ENCODE data around the gene ALAS1.

The ALAS1 gene

GRCh38 chr3:52190294-52191074 lies 7.5 kb upstream of the ALAS1 start:
- Histone ChIP-seq H3K4me3 (ENCODE audit: low read depth, low read length, poor library complexity, severe bottlenecking) (no peak overlapping the region), H3K4me2 (ENCODE audit: low read length) (no peak overlapping the region), H3K27ac (ENCODE audit: low read depth, low read length, poor library complexity, severe bottlenecking) (no peak overlapping the region), H3K9me2 (ENCODE audit: low read depth, low read length) (no peaks in the 10 kb centered on the region), H3K36me3 (ENCODE audit: insufficient read depth, low read length) (no peaks in the 10 kb centered on the region), H3K79me2 (ENCODE audit: insufficient read depth, low read length) (no peaks in the 10 kb centered on the region), H3K27me3 (ENCODE audit: insufficient read depth, low read length) (no peaks in the 10 kb centered on the region), H4K20me1 (ENCODE audit: insufficient read depth, low read length) (no peaks in the 10 kb centered on the region), H3K9me3 (ENCODE audit: low read length) (no peaks in the 10 kb centered on the region), H3K4me1 (ENCODE audit: insufficient read depth, low read length, severe bottlenecking) (no peaks in the 10 kb centered on the region), H3K9ac (ENCODE audit: low read length) (no peak overlapping the region), H2AFZ (ENCODE audit: low read length) (no peak overlapping the region), H3F3A (ENCODE audit: insufficient read depth, low read length) (no peaks in the 10 kb centered on the region)
- TF ChIP-seq CTCF (IDR thresholded peaks at IDR 0.05; ENCODE audit: low read length) (no peak), EZH2 (IDR thresholded peaks at IDR 0.05; ENCODE audit: borderline replicate concordance, low read length) (no peak)

- Histone ChIP-seq H3K27ac (ENCODE audit: low read depth, low read length, poor library complexity, severe bottlenecking) (no peak overlapping the region), H3F3A (ENCODE audit: insufficient read depth, low read length) (no peaks in the 10 kb centered on the region), H3K9ac (ENCODE audit: low read length) (no peak overlapping the region), H3K36me3 (ENCODE audit: insufficient read depth, low read length) (no peaks in the 10 kb centered on the region), H3K4me2 (ENCODE audit: low read length) (no peak overlapping the region), H3K27me3 (ENCODE audit: insufficient read depth, low read length) (no peaks in the 10 kb centered on the region), H2AFZ (ENCODE audit: low read length) (no peak overlapping the region), H3K9me3 (ENCODE audit: low read length) (no peaks in the 10 kb centered on the region), H3K79me2 (ENCODE audit: insufficient read depth, low read length) (no peaks in the 10 kb centered on the region), H3K4me3 (ENCODE audit: low read depth, low read length, poor library complexity, severe bottlenecking) (no peak overlapping the region), H3K9me2 (ENCODE audit: low read depth, low read length) (no peaks in the 10 kb centered on the region), H4K20me1 (ENCODE audit: insufficient read depth, low read length) (no peaks in the 10 kb centered on the region), H3K4me1 (ENCODE audit: insufficient read depth, low read length, severe bottlenecking) (no peaks in the 10 kb centered on the region)
- TF ChIP-seq CTCF (IDR thresholded peaks at IDR 0.05; ENCODE audit: low read length) (no peak), EZH2 (IDR thresholded peaks at IDR 0.05; ENCODE audit: borderline replicate concordance, low read length) (no peak)
Measured at GRCh38 chr3:52191663-52192062, 6.3 kb upstream of the ALAS1 start.

- no peak overlapping the region for H3K4me3 ChIP-seq (ENCODE audit: low read depth, low read length, poor library complexity, severe bottlenecking)
Measured at GRCh38 chr3:52193065-52193464, 4.9 kb upstream of the ALAS1 start.

More at GRCh38 chr3:52193065-52193464, 4.9 kb upstream of the ALAS1 start:
- Histone ChIP-seq H3F3A (ENCODE audit: insufficient read depth, low read length) (no peaks in the 10 kb centered on the region), H3K27ac (ENCODE audit: low read depth, low read length, poor library complexity, severe bottlenecking) (no peak overlapping the region), H4K20me1 (ENCODE audit: insufficient read depth, low read length) (no peaks in the 10 kb centered on the region), H3K9ac (ENCODE audit: low read length) (no peak overlapping the region), H3K9me3 (ENCODE audit: low read length) (no peaks in the 10 kb centered on the region), H3K9me2 (ENCODE audit: low read depth, low read length) (no peaks in the 10 kb centered on the region), H3K27me3 (ENCODE audit: insufficient read depth, low read length) (no peaks in the 10 kb centered on the region), H2AFZ (ENCODE audit: low read length) (no peak overlapping the region), H3K36me3 (ENCODE audit: insufficient read depth, low read length) (no peaks in the 10 kb centered on the region), H3K79me2 (ENCODE audit: insufficient read depth, low read length) (no peaks in the 10 kb centered on the region), H3K4me1 (ENCODE audit: insufficient read depth, low read length, severe bottlenecking) (peaks cover 7% of the 10 kb centered on the region), H3K4me2 (ENCODE audit: low read length) (no peak overlapping the region)
- TF ChIP-seq EZH2 (IDR thresholded peaks at IDR 0.05; ENCODE audit: borderline replicate concordance, low read length) (no peak), CTCF (IDR thresholded peaks at IDR 0.05; ENCODE audit: low read length) (no peak)
